AG09309 (cell line): ENCODE measurements around the gene TMPRSS9.
"Not testable (repeated sequence)": the region's sequence is repeated elsewhere in the genome, so short reads cannot be mapped to it uniquely, and the experiment has no call there.

Source experiments
- DNase-seq: peaks from one replicate; pipeline ENCODE4 v3.0.0-alpha.2; 2010; ENCODE audit warnings: low read depth
- H3K4me3 ChIP-seq: 2 replicates; pipeline ENCODE4 v1.5.1; 2011; ENCODE audit warnings: mild to moderate bottlenecking, low read depth, low read length, moderate library complexity; ENCODE audit not compliant: control insufficient read depth
- CTCF ChIP-seq: IDR thresholded peaks from 2 replicates; pipeline ENCODE4 v1.5.1; 2011; ENCODE audit warnings: mild to moderate bottlenecking, low read depth, low read length, inconsistent platforms; ENCODE audit not compliant: insufficient read depth, control insufficient read depth; ENCODE audit errors: missing control alignments

TMPRSS9 gene

GRCh38 chr19:2460245-2460644 lies 100.2 kb downstream of the TMPRSS9 start:
- TF ChIP-seq CTCF: no peak
- no peak for DNase-seq
- no peak overlapping the region for H3K4me3 ChIP-seq

GRCh38 chr19:2461751-2462634 lies 101.9 kb downstream of the TMPRSS9 start:
- TF ChIP-seq CTCF: peak; percentile 25
- DNase-seq: no peak
- peak overlapping the region; percentile 64 for H3K4me3 ChIP-seq

- peak overlapping the region; percentile 64 for H3K4me3 ChIP-seq
- DNase-seq: peak; percentile 96
- TF ChIP-seq CTCF: no peak
Observed at GRCh38 chr19:2462635-2463421, 102.8 kb downstream of the TMPRSS9 start.

- H3K4me3 ChIP-seq, DNase-seq: not testable (repeated sequence)
Observed at GRCh38 chr19:2463694-2464093, 103.6 kb downstream of the TMPRSS9 start.

- TF ChIP-seq CTCF: no peak
- H3K4me3 ChIP-seq: no peak overlapping the region
- no peak for DNase-seq
Observed at GRCh38 chr19:2464389-2464788, 104.3 kb downstream of the TMPRSS9 start.

- no peak for DNase-seq
- no peak overlapping the region for H3K4me3 ChIP-seq
- no peak for TF ChIP-seq CTCF
Observed at GRCh38 chr19:2468596-2468995, 108.5 kb downstream of the TMPRSS9 start.

GRCh38 chr19:2469102-2469914 lies 109.2 kb downstream of the TMPRSS9 start:
- H3K4me3 ChIP-seq: no peak overlapping the region
- no peak for TF ChIP-seq CTCF
- no peak for DNase-seq

GRCh38 chr19:2469915-2470200 lies 109.8 kb downstream of the TMPRSS9 start:
- not testable (repeated sequence) for DNase-seq, H3K4me3 ChIP-seq
